GM12878 (cell line): ENCODE results near the gene RBPJ.

Experiments
- BCL3 ChIP-seq: IDR thresholded peaks from 2 replicates; pipeline ENCODE4 v1.6.1; 2011; ENCODE audit warnings: borderline replicate concordance, low read depth, mild to moderate bottlenecking, moderate library complexity, low read length; ENCODE audit not compliant: insufficient read depth, poor library complexity, severe bottlenecking
- CREB1 ChIP-seq: IDR thresholded peaks from 2 replicates; pipeline ENCODE4 v1.6.1; 2012; ENCODE audit warnings: low read depth, mild to moderate bottlenecking, inconsistent platforms
- CREM ChIP-seq: IDR thresholded peaks from 2 replicates; pipeline ENCODE4 v1.6.1; 2014; ENCODE audit warnings: antibody characterized with exemption, low read depth
- EZH2 ChIP-seq: IDR thresholded peaks from 2 replicates; pipeline ENCODE4 v1.6.1; 2012; ENCODE audit warnings: low read depth, mild to moderate bottlenecking, control low read depth, inconsistent platforms, low read length, borderline replicate concordance; ENCODE audit not compliant: control insufficient read depth
- MTA3 ChIP-seq: IDR thresholded peaks from 2 replicates; pipeline ENCODE4 v1.6.1; 2012; ENCODE audit warnings: low read length, inconsistent platforms, borderline replicate concordance
- NFIC ChIP-seq: IDR thresholded peaks from 2 replicates; pipeline ENCODE4 v1.6.1; 2012; ENCODE audit warnings: low read depth, mild to moderate bottlenecking, inconsistent platforms, low read length, moderate library complexity
- POLR2A ChIP-seq: IDR thresholded peaks from 2 replicates; pipeline ENCODE4 v1.6.1; 2011; ENCODE audit warnings: low read depth, mild to moderate bottlenecking, low read length
- POLR2AphosphoS5 ChIP-seq: IDR thresholded peaks from 2 replicates; pipeline ENCODE4 v1.6.1; 2011; ENCODE audit warnings: mild to moderate bottlenecking, low read length, inconsistent platforms
- STAT1 ChIP-seq: fragments of 450-650 bp; conservative IDR thresholded peaks from 2 replicates; pipeline ENCODE4 v1.6.1; 2014; ENCODE audit warnings: antibody characterized with exemption, mild to moderate bottlenecking
- ZNF217 ChIP-seq: fragments of 450-650 bp; IDR thresholded peaks from 2 replicates; pipeline ENCODE4 v1.6.1; 2017; ENCODE audit warnings: antibody characterized with exemption, mild to moderate bottlenecking
- TF ChIP-seq, protein P1 (sequence below), 3 experiments: IDR thresholded peaks in 2 of 3; conservative IDR thresholded peaks in 1 of 3; 2 replicates each; pipeline ENCODE4 v1.5.1; 2011; ENCODE audit warnings: low read depth in 3 of 3, low read length in 3 of 3, mild to moderate bottlenecking in 3 of 3, control low read depth in 2 of 3, moderate library complexity in 2 of 3, inconsistent platforms in 1 of 3, mixed read lengths in 1 of 3; ENCODE audit not compliant: control insufficient read depth in 2 of 3, insufficient read depth in 1 of 3; ENCODE audit errors: extremely low read depth in 1 of 3

DNA sequence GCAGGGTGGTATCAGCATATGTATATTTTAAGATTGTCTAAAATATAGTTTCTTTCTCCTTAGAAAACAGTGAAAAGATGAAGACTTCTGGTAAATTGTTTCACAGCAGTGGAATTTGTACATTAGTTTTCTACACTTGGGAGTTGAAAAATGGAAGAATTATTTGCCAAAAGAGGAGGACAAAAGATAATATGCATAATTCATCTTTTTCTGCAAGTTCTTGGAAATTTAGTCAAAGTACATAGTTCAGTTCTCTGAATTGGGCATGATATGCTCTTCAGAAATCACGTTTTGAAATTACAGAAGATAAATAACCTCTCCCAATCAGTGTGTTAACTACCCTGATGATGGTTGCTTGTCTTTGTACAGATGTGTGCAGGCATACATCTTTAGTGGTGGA lies 47.0 kb downstream of the RBPJ start:
- TF ChIP-seq CREM (no peak), BCL3 (no peak), POLR2A (no peak), EZH2 (no peak), POLR2AphosphoS5 (no peak), NFIC (no peak), CREB1 (no peak), ZNF217 (no peak), STAT1 (no peak), MTA3 (no peak)
- TF ChIP-seq, protein P1, sequence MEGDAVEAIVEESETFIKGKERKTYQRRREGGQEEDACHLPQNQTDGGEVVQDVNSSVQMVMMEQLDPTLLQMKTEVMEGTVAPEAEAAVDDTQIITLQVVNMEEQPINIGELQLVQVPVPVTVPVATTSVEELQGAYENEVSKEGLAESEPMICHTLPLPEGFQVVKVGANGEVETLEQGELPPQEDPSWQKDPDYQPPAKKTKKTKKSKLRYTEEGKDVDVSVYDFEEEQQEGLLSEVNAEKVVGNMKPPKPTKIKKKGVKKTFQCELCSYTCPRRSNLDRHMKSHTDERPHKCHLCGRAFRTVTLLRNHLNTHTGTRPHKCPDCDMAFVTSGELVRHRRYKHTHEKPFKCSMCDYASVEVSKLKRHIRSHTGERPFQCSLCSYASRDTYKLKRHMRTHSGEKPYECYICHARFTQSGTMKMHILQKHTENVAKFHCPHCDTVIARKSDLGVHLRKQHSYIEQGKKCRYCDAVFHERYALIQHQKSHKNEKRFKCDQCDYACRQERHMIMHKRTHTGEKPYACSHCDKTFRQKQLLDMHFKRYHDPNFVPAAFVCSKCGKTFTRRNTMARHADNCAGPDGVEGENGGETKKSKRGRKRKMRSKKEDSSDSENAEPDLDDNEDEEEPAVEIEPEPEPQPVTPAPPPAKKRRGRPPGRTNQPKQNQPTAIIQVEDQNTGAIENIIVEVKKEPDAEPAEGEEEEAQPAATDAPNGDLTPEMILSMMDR (IDR thresholded peaks at IDR 0.05 in 2 of 3, conservative IDR thresholded peaks at IDR 0.05 in 1 of 3; ENCODE audit: control insufficient read depth in 2 of 3, extremely low read depth in 1 of 3, insufficient read depth in 1 of 3, low read depth in 3 of 3, low read length in 3 of 3): no peak
